ENCODE data around the gene C22orf31. TPM values are rescaled to one million over a fixed set of nuclear protein-coding genes. Genes with fewer than 3 reads are reported as not detected.

Gene C22orf31
- total RNA-seq, 2 donors from 2014 or later: not detected

- H3K27me3 ChIP-seq (replicated peaks; ENCODE audit: insufficient read depth): no peaks in the 10 kb centered on the region
- peak; percentile 40 for DNase-seq (ENCODE audit: low spot score)
- H3K9me3 ChIP-seq: no peaks in the 10 kb centered on the region
- H3K4me3 ChIP-seq: peak overlapping the region; percentile 70
- peak overlapping the region; percentile 81 to 93 for H3K27ac ChIP-seq
- no peaks in the 10 kb centered on the region for H3K36me3 ChIP-seq
- TF ChIP-seq CTCF (IDR thresholded peaks at IDR 0.05): no peak
- H3K4me1 ChIP-seq (ENCODE audit: control insufficient read depth in 1 of 2, low read depth in 2 of 2): peaks cover 18 to 37% of the 10 kb centered on the region in 2 donors
- no peak for ATAC-seq (ENCODE audit: insufficient number of reproducible peaks, low FRiP score, low read depth)
Measured at GRCh38 chr22:29030618-29031226, 30.9 kb downstream of the C22orf31 start.

GRCh38 chr22:29030016-29030617 lies 31.5 kb downstream of the C22orf31 start:
- DNase-seq (ENCODE audit: low spot score): no peak
- peaks cover 18 to 37% of the 10 kb centered on the region in 2 donors for H3K4me1 ChIP-seq (ENCODE audit: control insufficient read depth in 1 of 2, low read depth in 2 of 2)
- H3K4me3 ChIP-seq: peak overlapping the region; percentile 70
- peak overlapping the region; percentile 81 to 93 for H3K27ac ChIP-seq
- no peak for ATAC-seq (ENCODE audit: insufficient number of reproducible peaks, low FRiP score, low read depth)
- no peaks in the 10 kb centered on the region for H3K36me3 ChIP-seq
- no peaks in the 10 kb centered on the region for H3K9me3 ChIP-seq
- TF ChIP-seq CTCF (IDR thresholded peaks at IDR 0.05): no peak
- no peaks in the 10 kb centered on the region for H3K27me3 ChIP-seq (replicated peaks; ENCODE audit: insufficient read depth)

- Histone ChIP-seq H3K9me3 (no peaks in the 10 kb centered on the region), H3K27ac (peak overlapping the region; percentile 81 to 93), H3K4me1 (ENCODE audit: control insufficient read depth in 1 of 2, low read depth in 2 of 2) (peaks cover 18 to 37% of the 10 kb centered on the region in 2 donors), H3K4me3 (no peak overlapping the region), H3K36me3 (no peaks in the 10 kb centered on the region), H3K27me3 (replicated peaks; ENCODE audit: insufficient read depth) (no peaks in the 10 kb centered on the region)
- TF ChIP-seq CTCF (IDR thresholded peaks at IDR 0.05): no peak
- no peak for ATAC-seq (ENCODE audit: insufficient number of reproducible peaks, low FRiP score, low read depth)
- no peak for DNase-seq (ENCODE audit: low spot score)
Measured at GRCh38 chr22:29029202-29030000, 32.2 kb downstream of the C22orf31 start.

- no peak for ATAC-seq (ENCODE audit: insufficient number of reproducible peaks, low FRiP score, low read depth)
Measured at GRCh38 chr22:29028468-29028867, 33.2 kb downstream of the C22orf31 start.

More at GRCh38 chr22:29028468-29028867, 33.2 kb downstream of the C22orf31 start:
- Histone ChIP-seq H3K27ac (no peak overlapping the region), H3K27me3 (replicated peaks; ENCODE audit: insufficient read depth) (no peaks in the 10 kb centered on the region), H3K4me1 (ENCODE audit: control insufficient read depth in 1 of 2, low read depth in 2 of 2) (peaks cover 18 to 37% of the 10 kb centered on the region in 2 donors), H3K4me3 (no peak overlapping the region), H3K36me3 (no peaks in the 10 kb centered on the region), H3K9me3 (no peaks in the 10 kb centered on the region)
- no peak for DNase-seq (ENCODE audit: low spot score)
- TF ChIP-seq CTCF (IDR thresholded peaks at IDR 0.05): no peak

Data from thoracic aorta (tissue), 2 donors.